WTC11 (cell line): ENCODE results near the gene ARIH2. TPM values are rescaled to one million over a fixed set of nuclear protein-coding genes. Genes with fewer than 3 reads are reported as not detected.
A peak's percentile ranks its signal among the peaks of the same experiment; 100 is the strongest.

Experiments used
- ATAC-seq: fragments of 200-7000 bp; cut with Tn5 transposase; 2 replicates; pipeline ENCODE4 v1.10.0; 2021; ENCODE audit warnings: mild to moderate bottlenecking, moderate library complexity
- CTCF ChIA-PET: fragments of 300-600 bp; sonication (Branson Sonifier 250); formaldehyde crosslinking; loops from one replicate; lab custom pipeline; 2021; ENCODE audit warnings: antibody characterized with exemption; lab: Charles Lee
- POLR2A ChIA-PET: fragments of 350-600 bp; sonication (Branson Sonifier 250); formaldehyde crosslinking; loops from one replicate; lab custom pipeline; 2021; ENCODE audit warnings: antibody characterized with exemption; lab: Charles Lee
- DNase-seq: peaks from one replicate; pipeline ENCODE4 v3.0.0; 2021; ENCODE audit warnings: low spot score
- H3K27ac Mint-ChIP-seq: 2 replicates; pipeline ENCODE4 v1.8.0; 2021; ENCODE audit warnings: mixed read lengths
- H3K27me3 Mint-ChIP-seq: 2 replicates; pipeline ENCODE4 v1.8.0; 2021; ENCODE audit warnings: low read depth, mild to moderate bottlenecking, moderate library complexity, mixed read lengths
- H3K36me3 Mint-ChIP-seq: 2 replicates; pipeline ENCODE4 v1.8.0; 2021; ENCODE audit warnings: mixed read lengths
- H3K4me1 Mint-ChIP-seq: 2 replicates; pipeline ENCODE4 v1.8.0; 2022; ENCODE audit warnings: mixed read lengths
- H3K4me3 Mint-ChIP-seq: 2 replicates; pipeline ENCODE4 v1.8.0; 2021; ENCODE audit warnings: mild to moderate bottlenecking, moderate library complexity, mixed read lengths
- H3K9me3 Mint-ChIP-seq: 2 replicates; pipeline ENCODE4 v1.8.0; 2021; ENCODE audit warnings: mixed read lengths
- CBFB ChIP-seq: sonication (generic); formaldehyde crosslinking; IDR thresholded peaks from 2 replicates; pipeline ENCODE4 v1.8.1; 2022; ENCODE audit warnings: mild to moderate bottlenecking, low read depth, missing genetic modification reagents
- ELF4 ChIP-seq: sonication (generic); formaldehyde crosslinking; IDR thresholded peaks from 2 replicates; pipeline ENCODE4 v1.8.1; 2022; ENCODE audit warnings: low read depth, mild to moderate bottlenecking, moderate library complexity, missing genetic modification reagents
- FOXP1 ChIP-seq: sonication (generic); formaldehyde crosslinking; IDR thresholded peaks from 2 replicates; pipeline ENCODE4 v1.8.0; 2022; ENCODE audit warnings: missing genetic modification reagents, mild to moderate bottlenecking, moderate library complexity, borderline replicate concordance
- GRHL2 ChIP-seq: fragments of 250-450 bp; sonication (Bioruptor Pico); IDR thresholded peaks from 2 replicates; pipeline ENCODE4 v1.8.0; 2022; ENCODE audit warnings: mild to moderate bottlenecking, moderate library complexity; ENCODE audit not compliant: insufficient replicate concordance, severe bottlenecking
- HMGA2 ChIP-seq: fragments of 250-450 bp; sonication (Bioruptor Pico); IDR thresholded peaks from 2 replicates; pipeline ENCODE4 v1.4.0; 2021; ENCODE audit warnings: mild to moderate bottlenecking, moderate library complexity
- JUN ChIP-seq: sonication (generic); formaldehyde crosslinking; IDR thresholded peaks from 2 replicates; pipeline ENCODE4 v1.8.0; 2023; ENCODE audit warnings: mild to moderate bottlenecking, missing genetic modification reagents
- KAT7 ChIP-seq: sonication (generic); formaldehyde crosslinking; IDR thresholded peaks from 2 replicates; pipeline ENCODE4 v1.8.1; 2023; ENCODE audit warnings: missing genetic modification reagents, mild to moderate bottlenecking, borderline replicate concordance
- NFYB ChIP-seq: sonication (generic); formaldehyde crosslinking; conservative IDR thresholded peaks from 2 replicates; pipeline ENCODE4 v1.8.0; 2022; ENCODE audit warnings: low read depth, missing genetic modification reagents
- NR1H2 ChIP-seq: sonication (generic); formaldehyde crosslinking; IDR thresholded peaks from 2 replicates; pipeline ENCODE4 v1.9.0; 2021; ENCODE audit warnings: mild to moderate bottlenecking, moderate library complexity, missing genetic modification reagents
- SOX15 ChIP-seq: fragments of 250-450 bp; sonication (Bioruptor Pico); IDR thresholded peaks from 2 replicates; pipeline ENCODE4 v1.9.0; 2021; ENCODE audit warnings: mild to moderate bottlenecking
- ZNF121 ChIP-seq: sonication (generic); formaldehyde crosslinking; IDR thresholded peaks from 2 replicates; pipeline ENCODE4 v1.8.0; 2023; ENCODE audit warnings: missing genetic modification reagents
- ZNF232 ChIP-seq: sonication (generic); formaldehyde crosslinking; IDR thresholded peaks from 2 replicates; pipeline ENCODE4 v1.8.0; 2022; ENCODE audit warnings: mild to moderate bottlenecking, missing genetic modification reagents
- ZNF263 ChIP-seq: sonication (generic); formaldehyde crosslinking; IDR thresholded peaks from 2 replicates; pipeline ENCODE4 v1.8.1; 2022; ENCODE audit warnings: low read depth, mild to moderate bottlenecking, moderate library complexity, missing genetic modification reagents
- ZNF396 ChIP-seq: fragments of 250-450 bp; sonication (Bioruptor Pico); IDR thresholded peaks from 2 replicates; pipeline ENCODE4 v1.8.0; 2021; ENCODE audit warnings: mild to moderate bottlenecking, moderate library complexity, borderline replicate concordance
- ZNF416 ChIP-seq: fragments of 250-450 bp; sonication (Bioruptor Pico); IDR thresholded peaks from 2 replicates; pipeline ENCODE4 v1.9.0; 2021; ENCODE audit warnings: mild to moderate bottlenecking, inconsistent platforms
- total RNA-seq: library from RNA; stranded (reverse); gene quantifications from 3 replicates; pipeline ENCODE4 v1.2.3, GENCODE V29; 2021
- TF ChIP-seq, protein P1 (sequence below): sonication (generic); formaldehyde crosslinking; IDR thresholded peaks from 2 replicates; pipeline ENCODE4 v1.8.0; 2023; ENCODE audit warnings: missing genetic modification reagents
- TF ChIP-seq, protein P2 (sequence below): fragments of 200-600 bp; IDR thresholded peaks from 2 replicates; pipeline ENCODE4 v1.8.0; 2022; ENCODE audit warnings: antibody characterized with exemption
- TF ChIP-seq, protein P3 (sequence below): sonication (generic); formaldehyde crosslinking; IDR thresholded peaks from 2 replicates; pipeline ENCODE4 v1.8.1; 2023; ENCODE audit warnings: mild to moderate bottlenecking, missing genetic modification reagents, borderline replicate concordance
- TF ChIP-seq, protein P4 (sequence below): fragments of 250-450 bp; sonication (Bioruptor Pico); conservative IDR thresholded peaks from 2 replicates; pipeline ENCODE4 v1.9.0; 2021; ENCODE audit warnings: mild to moderate bottlenecking
- TF ChIP-seq, protein P5 (sequence below): fragments of 250-450 bp; sonication (Bioruptor Pico); IDR thresholded peaks from 2 replicates; pipeline ENCODE4 v1.9.0; 2021; ENCODE audit warnings: mild to moderate bottlenecking
- TF ChIP-seq, protein P6 (sequence below): sonication (generic); formaldehyde crosslinking; IDR thresholded peaks from 2 replicates; pipeline ENCODE4 v1.8.0; 2022; ENCODE audit warnings: mild to moderate bottlenecking, missing genetic modification reagents

The ARIH2 gene
- total RNA-seq, 1 experiment from 2014 or later: 134 TPM

GRCh38 chr3:48928679-48929078 lies 10.0 kb downstream of the ARIH2 start:
- CTCF ChIA-PET: no interaction called here
- peaks cover 62% of the 10 kb centered on the region for H3K36me3 Mint-ChIP-seq
- no peak for TF ChIP-seq KAT7 (CRISPR knock-in tag)
- TF ChIP-seq FOXP1 (CRISPR knock-in tag): no peak
- TF ChIP-seq SOX15 (CRISPR knock-in tag): no peak
- TF ChIP-seq, protein P1, sequence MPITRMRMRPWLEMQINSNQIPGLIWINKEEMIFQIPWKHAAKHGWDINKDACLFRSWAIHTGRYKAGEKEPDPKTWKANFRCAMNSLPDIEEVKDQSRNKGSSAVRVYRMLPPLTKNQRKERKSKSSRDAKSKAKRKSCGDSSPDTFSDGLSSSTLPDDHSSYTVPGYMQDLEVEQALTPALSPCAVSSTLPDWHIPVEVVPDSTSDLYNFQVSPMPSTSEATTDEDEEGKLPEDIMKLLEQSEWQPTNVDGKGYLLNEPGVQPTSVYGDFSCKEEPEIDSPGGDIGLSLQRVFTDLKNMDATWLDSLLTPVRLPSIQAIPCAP (CRISPR knock-in tag): no peak
- TF ChIP-seq, protein P2, sequence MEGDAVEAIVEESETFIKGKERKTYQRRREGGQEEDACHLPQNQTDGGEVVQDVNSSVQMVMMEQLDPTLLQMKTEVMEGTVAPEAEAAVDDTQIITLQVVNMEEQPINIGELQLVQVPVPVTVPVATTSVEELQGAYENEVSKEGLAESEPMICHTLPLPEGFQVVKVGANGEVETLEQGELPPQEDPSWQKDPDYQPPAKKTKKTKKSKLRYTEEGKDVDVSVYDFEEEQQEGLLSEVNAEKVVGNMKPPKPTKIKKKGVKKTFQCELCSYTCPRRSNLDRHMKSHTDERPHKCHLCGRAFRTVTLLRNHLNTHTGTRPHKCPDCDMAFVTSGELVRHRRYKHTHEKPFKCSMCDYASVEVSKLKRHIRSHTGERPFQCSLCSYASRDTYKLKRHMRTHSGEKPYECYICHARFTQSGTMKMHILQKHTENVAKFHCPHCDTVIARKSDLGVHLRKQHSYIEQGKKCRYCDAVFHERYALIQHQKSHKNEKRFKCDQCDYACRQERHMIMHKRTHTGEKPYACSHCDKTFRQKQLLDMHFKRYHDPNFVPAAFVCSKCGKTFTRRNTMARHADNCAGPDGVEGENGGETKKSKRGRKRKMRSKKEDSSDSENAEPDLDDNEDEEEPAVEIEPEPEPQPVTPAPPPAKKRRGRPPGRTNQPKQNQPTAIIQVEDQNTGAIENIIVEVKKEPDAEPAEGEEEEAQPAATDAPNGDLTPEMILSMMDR: no peak
- TF ChIP-seq, protein P3, sequence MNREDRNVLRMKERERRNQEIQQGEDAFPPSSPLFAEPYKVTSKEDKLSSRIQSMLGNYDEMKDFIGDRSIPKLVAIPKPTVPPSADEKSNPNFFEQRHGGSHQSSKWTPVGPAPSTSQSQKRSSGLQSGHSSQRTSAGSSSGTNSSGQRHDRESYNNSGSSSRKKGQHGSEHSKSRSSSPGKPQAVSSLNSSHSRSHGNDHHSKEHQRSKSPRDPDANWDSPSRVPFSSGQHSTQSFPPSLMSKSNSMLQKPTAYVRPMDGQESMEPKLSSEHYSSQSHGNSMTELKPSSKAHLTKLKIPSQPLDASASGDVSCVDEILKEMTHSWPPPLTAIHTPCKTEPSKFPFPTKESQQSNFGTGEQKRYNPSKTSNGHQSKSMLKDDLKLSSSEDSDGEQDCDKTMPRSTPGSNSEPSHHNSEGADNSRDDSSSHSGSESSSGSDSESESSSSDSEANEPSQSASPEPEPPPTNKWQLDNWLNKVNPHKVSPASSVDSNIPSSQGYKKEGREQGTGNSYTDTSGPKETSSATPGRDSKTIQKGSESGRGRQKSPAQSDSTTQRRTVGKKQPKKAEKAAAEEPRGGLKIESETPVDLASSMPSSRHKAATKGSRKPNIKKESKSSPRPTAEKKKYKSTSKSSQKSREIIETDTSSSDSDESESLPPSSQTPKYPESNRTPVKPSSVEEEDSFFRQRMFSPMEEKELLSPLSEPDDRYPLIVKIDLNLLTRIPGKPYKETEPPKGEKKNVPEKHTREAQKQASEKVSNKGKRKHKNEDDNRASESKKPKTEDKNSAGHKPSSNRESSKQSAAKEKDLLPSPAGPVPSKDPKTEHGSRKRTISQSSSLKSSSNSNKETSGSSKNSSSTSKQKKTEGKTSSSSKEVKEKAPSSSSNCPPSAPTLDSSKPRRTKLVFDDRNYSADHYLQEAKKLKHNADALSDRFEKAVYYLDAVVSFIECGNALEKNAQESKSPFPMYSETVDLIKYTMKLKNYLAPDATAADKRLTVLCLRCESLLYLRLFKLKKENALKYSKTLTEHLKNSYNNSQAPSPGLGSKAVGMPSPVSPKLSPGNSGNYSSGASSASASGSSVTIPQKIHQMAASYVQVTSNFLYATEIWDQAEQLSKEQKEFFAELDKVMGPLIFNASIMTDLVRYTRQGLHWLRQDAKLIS (CRISPR knock-in tag): no peak
- no peak for TF ChIP-seq GRHL2 (CRISPR knock-in tag)
- TF ChIP-seq, protein P4, sequence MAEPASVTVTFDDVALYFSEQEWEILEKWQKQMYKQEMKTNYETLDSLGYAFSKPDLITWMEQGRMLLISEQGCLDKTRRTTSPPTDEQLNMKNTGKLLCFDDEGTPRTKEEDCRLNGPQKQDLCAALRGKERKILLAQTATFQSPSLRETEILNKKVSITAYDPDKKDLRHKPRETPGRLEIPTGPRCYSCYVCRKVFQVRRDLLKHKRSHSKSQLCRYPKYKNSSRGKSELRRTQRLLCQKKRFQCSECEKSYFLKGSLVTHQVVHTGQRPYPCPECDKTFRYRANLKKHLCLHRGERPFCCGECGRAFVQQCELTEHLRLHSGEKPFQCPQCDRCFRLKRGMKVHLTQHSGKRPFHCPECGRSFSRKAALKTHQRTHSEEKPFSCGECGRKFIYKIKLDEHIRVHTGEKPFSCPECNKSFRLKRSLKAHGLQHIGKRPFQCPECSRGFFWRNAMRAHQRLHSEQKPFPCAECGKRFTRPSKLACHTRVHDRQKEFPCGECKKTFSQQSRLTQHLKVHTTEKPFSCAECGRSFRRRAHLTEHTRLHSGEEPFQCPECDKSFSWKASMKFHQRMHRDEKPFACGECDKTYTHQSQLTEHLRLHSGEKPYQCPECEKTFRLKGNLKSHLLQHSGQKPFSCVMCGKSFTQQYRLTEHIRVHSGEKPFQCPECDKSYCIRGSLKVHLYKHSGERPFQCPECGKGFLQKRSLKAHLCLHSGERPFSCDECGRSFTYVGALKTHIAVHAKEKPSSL (CRISPR knock-in tag): no peak
- no peak overlapping the region for H3K27ac Mint-ChIP-seq
- DNase-seq: no peak
- no peak overlapping the region for H3K4me3 Mint-ChIP-seq
- ATAC-seq: no peak
- H3K4me1 Mint-ChIP-seq: 0 out of 2 replicates have a peak, but pooled peaks cover 3% of the 10 kb centered on the region
- no peaks in the 10 kb centered on the region for H3K9me3 Mint-ChIP-seq
- POLR2A ChIA-PET: no interaction called here
- no peaks in the 10 kb centered on the region for H3K27me3 Mint-ChIP-seq

GRCh38 chr3:48929358-48930035 lies 10.9 kb downstream of the ARIH2 start:
- ATAC-seq (no peak), DNase-seq (no peak)
- Mint-ChIP-seq H3K4me1 (0 out of 2 replicates have a peak, but pooled peaks cover 3% of the 10 kb centered on the region), H3K4me3 (no peak overlapping the region), H3K9me3 (no peaks in the 10 kb centered on the region), H3K27ac (peak overlapping the region; percentile 33; the same call in 1 of the 2 replicates), H3K36me3 (peaks cover 66% of the 10 kb centered on the region), H3K27me3 (no peaks in the 10 kb centered on the region)
- CTCF ChIA-PET: interaction anchor here (0.6 kb wide), 1 partner anchor 42 kb away, joined by 3 read pairs; no protein-coding TSS in a partner anchor
- POLR2A ChIA-PET: no interaction called here
- TF ChIP-seq NR1H2 (CRISPR knock-in tag) (no peak), CBFB (no peak), ZNF396 (CRISPR knock-in tag) (no peak), SOX15 (CRISPR knock-in tag) (no peak), GRHL2 (CRISPR knock-in tag) (no peak), ZNF232 (CRISPR knock-in tag) (no peak), ZNF121 (CRISPR knock-in tag) (no peak), ZNF416 (CRISPR knock-in tag) (no peak), ELF4 (CRISPR knock-in tag) (no peak), HMGA2 (CRISPR knock-in tag) (no peak), NFYB (CRISPR knock-in tag) (no peak), ZNF263 (no peak), JUN (CRISPR knock-in tag) (no peak)
- TF ChIP-seq, protein P5, sequence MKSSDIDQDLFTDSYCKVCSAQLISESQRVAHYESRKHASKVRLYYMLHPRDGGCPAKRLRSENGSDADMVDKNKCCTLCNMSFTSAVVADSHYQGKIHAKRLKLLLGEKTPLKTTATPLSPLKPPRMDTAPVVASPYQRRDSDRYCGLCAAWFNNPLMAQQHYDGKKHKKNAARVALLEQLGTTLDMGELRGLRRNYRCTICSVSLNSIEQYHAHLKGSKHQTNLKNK (CRISPR knock-in tag): no peak
- TF ChIP-seq, protein P6, sequence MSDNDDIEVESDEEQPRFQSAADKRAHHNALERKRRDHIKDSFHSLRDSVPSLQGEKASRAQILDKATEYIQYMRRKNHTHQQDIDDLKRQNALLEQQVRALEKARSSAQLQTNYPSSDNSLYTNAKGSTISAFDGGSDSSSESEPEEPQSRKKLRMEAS (CRISPR knock-in tag): no peak
